NCI-H2029 (cell line): Measurements from ENCODE around the gene ZNF423.

Experiments used
- DNase-seq: peaks from one replicate; lab custom pipeline; 2025; lab: John Stamatoyannopoulos, UW

The ZNF423 gene

GRCh38 chr16:49639739-49640431 lies 216.0 kb downstream of the ZNF423 start:
- no peak for DNase-seq

- DNase-seq = no peak
Measured at GRCh38 chr16:49638673-49639610, 217.0 kb downstream of the ZNF423 start.

GRCh38 chr16:49637933-49638672 lies 217.8 kb downstream of the ZNF423 start:
- no peak for DNase-seq

GRCh38 chr16:49637511-49637910 lies 218.4 kb downstream of the ZNF423 start:
- no peak for DNase-seq

GRCh38 chr16:49636608-49637007 lies 219.3 kb downstream of the ZNF423 start:
- no peak for DNase-seq

- no peak for DNase-seq
Measured at GRCh38 chr16:49635591-49636581, 220.0 kb downstream of the ZNF423 start.

- DNase-seq = no peak
Measured at GRCh38 chr16:49635009-49635350, 220.9 kb downstream of the ZNF423 start.

GRCh38 chr16:49634235-49635008 lies 221.5 kb downstream of the ZNF423 start:
- DNase-seq = no peak

GRCh38 chr16:49632795-49633184 lies 223.1 kb downstream of the ZNF423 start:
- DNase-seq = no peak

- DNase-seq = no peak
Measured at GRCh38 chr16:49632086-49632794, 223.7 kb downstream of the ZNF423 start.

GRCh38 chr16:49631187-49632041 lies 224.5 kb downstream of the ZNF423 start:
- no peak for DNase-seq

GRCh38 chr16:49630783-49631182 lies 225.1 kb downstream of the ZNF423 start:
- no peak for DNase-seq

- DNase-seq = no peak
Measured at GRCh38 chr16:49629851-49630250, 226.1 kb downstream of the ZNF423 start.

GRCh38 chr16:49628148-49628547 lies 227.8 kb downstream of the ZNF423 start:
- DNase-seq = no peak

GRCh38 chr16:49625311-49626065 lies 230.4 kb downstream of the ZNF423 start:
- DNase-seq = no peak

- DNase-seq = no peak
Measured at GRCh38 chr16:49623501-49624266, 232.2 kb downstream of the ZNF423 start.
